Measurements from ENCODE around the gene HMMR.
"Not testable (repeated sequence)": the region's sequence is repeated elsewhere in the genome, so short reads cannot be mapped to it uniquely, and the experiment has no call there.

Gene HMMR
- long read RNA-seq, transcript HMMR-203 (18 exons, 3,102 nt): minor isoform, 75 of 320 reads
- long read RNA-seq, transcript HMMR-201 (17 exons, 2,872 nt): major isoform, 137 of 320 reads
- long read RNA-seq, partial matches to known transcripts: 99 of 320 reads
- long read RNA-seq, other reads (novel, unspliced or antisense): 5 of 320 reads

GRCh38 chr5:163460562-163461171 lies at the start of gene HMMR:
Gene HMMR (plus strand): TSS chr5:163460632. CDS start chr5:163460693, 61 bp downstream.
- Histone ChIP-seq H3K27me3 (ENCODE audit: insufficient read depth, poor library complexity, severe bottlenecking) (no peaks in the 10 kb centered on the region), H3K4me3 (replicated peaks; ENCODE audit: insufficient read depth, low read length) (peak within 1 kb of the TSS; percentile 68), H3K27ac (replicated peaks) (peak within 1 kb of the TSS; percentile 99)
- peak in 1 of 2 experiments; percentile 12 for DNase-seq (ENCODE audit: low read depth in 1 of 2, low spot score in 1 of 2)
- TF ChIP-seq REST (IDR thresholded peaks at IDR 0.05; ENCODE audit: insufficient replicate concordance, low read depth) (no peak), POLR2AphosphoS5 (IDR thresholded peaks at IDR 0.05; ENCODE audit: low read depth) (peak; percentile 8)

GRCh38 chr5:163415673-163416072 lies 44.8 kb upstream of the HMMR start:
- H3K27ac ChIP-seq (replicated peaks); DNase-seq (ENCODE audit: low read depth in 1 of 2, low spot score in 1 of 2); H3K4me3 ChIP-seq (replicated peaks; ENCODE audit: insufficient read depth, low read length); H3K27me3 ChIP-seq (ENCODE audit: insufficient read depth, poor library complexity, severe bottlenecking): not testable (repeated sequence)

- Histone ChIP-seq H3K27ac (replicated peaks) (no peak overlapping the region), H3K4me3 (replicated peaks; ENCODE audit: insufficient read depth, low read length) (no peak overlapping the region), H3K27me3 (ENCODE audit: insufficient read depth, poor library complexity, severe bottlenecking) (no peaks in the 10 kb centered on the region)
- no peak for DNase-seq (ENCODE audit: low read depth in 1 of 2, low spot score in 1 of 2)
- TF ChIP-seq GABPA (IDR thresholded peaks at IDR 0.05; ENCODE audit: low read depth) (no peak), SPI1 (IDR thresholded peaks at IDR 0.05; ENCODE audit: borderline replicate concordance, low read depth) (no peak), REST (IDR thresholded peaks at IDR 0.05; ENCODE audit: insufficient replicate concordance, low read depth) (no peak), CTCF (IDR thresholded peaks at IDR 0.05; ENCODE audit: insufficient read depth, low read length) (no peak), POLR2AphosphoS5 (IDR thresholded peaks at IDR 0.05; ENCODE audit: low read depth) (no peak)
These were observed 35.6 kb upstream of the HMMR start for GRCh38 chr5:163424836-163425235.

GRCh38 chr5:163426128-163426527 lies 34.3 kb upstream of the HMMR start:
- TF ChIP-seq SPI1 (IDR thresholded peaks at IDR 0.05; ENCODE audit: borderline replicate concordance, low read depth): peak; percentile 87
- H3K27ac ChIP-seq (replicated peaks): peak overlapping the region; percentile 60
- DNase-seq (ENCODE audit: low read depth in 1 of 2, low spot score in 1 of 2); H3K4me3 ChIP-seq (replicated peaks; ENCODE audit: insufficient read depth, low read length); H3K27me3 ChIP-seq (ENCODE audit: insufficient read depth, poor library complexity, severe bottlenecking): not testable (repeated sequence)

GRCh38 chr5:163432544-163432943 lies 27.9 kb upstream of the HMMR start:
- H3K27me3 ChIP-seq (ENCODE audit: insufficient read depth, poor library complexity, severe bottlenecking): no peaks in the 10 kb centered on the region
- no peak overlapping the region for H3K4me3 ChIP-seq (replicated peaks; ENCODE audit: insufficient read depth, low read length)
- H3K27ac ChIP-seq (replicated peaks): no peak overlapping the region
- TF ChIP-seq POLR2AphosphoS5 (IDR thresholded peaks at IDR 0.05; ENCODE audit: low read depth) (no peak), REST (IDR thresholded peaks at IDR 0.05; ENCODE audit: insufficient replicate concordance, low read depth) (no peak), CTCF (IDR thresholded peaks at IDR 0.05; ENCODE audit: insufficient read depth, low read length) (no peak), SPI1 (IDR thresholded peaks at IDR 0.05; ENCODE audit: borderline replicate concordance, low read depth) (no peak), GABPA (IDR thresholded peaks at IDR 0.05; ENCODE audit: low read depth) (no peak)
- no peak for DNase-seq (ENCODE audit: low read depth in 1 of 2, low spot score in 1 of 2)
